Hematopoietic multipotent progenitor cell treated with erythropoietin and hydrocortisone succinate and interleukin-3 and kit ligand, for 17 days (in vitro differentiated cells): ENCODE data around the gene CC2D1A.

Source experiments
- DNase-seq: peaks from one replicate; pipeline ENCODE4 v3.0.0-alpha.2; 2015; ENCODE audit warnings: low spot score

The CC2D1A gene

GRCh38 chr19:13905634-13906520, at the start of gene CC2D1A, which contains the start of gene BRME1:
Gene CC2D1A, plus strand, starts transcription at chr19:13906201. Its CDS starts 241 bp downstream, at chr19:13906442.
Gene BRME1, minus strand, starts transcription at chr19:13906117. Its CDS starts 1,225 bp downstream, at chr19:13904892.
- peak; percentile 89 for DNase-seq

GRCh38 chr19:13856497-13856896, 49.5 kb upstream of the CC2D1A start:
- peak; percentile 27 for DNase-seq

DNA sequence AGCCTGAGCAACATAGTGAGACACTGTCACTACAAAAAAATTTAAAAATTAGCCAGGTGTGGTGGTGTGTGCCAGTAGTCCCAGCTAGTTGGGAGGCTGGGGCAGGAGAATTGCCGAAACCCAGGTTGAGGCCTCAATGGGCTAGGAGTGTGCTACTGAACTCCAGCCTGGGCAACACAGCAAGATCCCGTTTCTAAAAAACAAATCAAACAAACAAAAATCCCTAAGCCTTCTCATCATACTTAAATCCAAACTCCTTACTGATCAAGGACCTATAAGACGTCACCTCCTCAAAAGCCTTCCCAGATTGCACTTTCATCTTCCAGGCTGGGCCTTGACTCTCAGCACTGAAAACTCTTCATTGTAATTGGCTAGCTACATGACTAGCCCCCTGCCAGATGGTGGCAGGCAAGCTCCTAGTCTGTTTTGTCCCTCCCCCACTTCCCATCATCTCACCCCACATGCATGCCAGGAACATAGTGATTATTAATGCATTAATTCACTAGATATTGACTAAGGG, 46.6 kb upstream of the CC2D1A start:
- no peak for DNase-seq

GRCh38 chr19:13860679-13861391, 45.2 kb upstream of the CC2D1A start:
- no peak for DNase-seq

DNA sequence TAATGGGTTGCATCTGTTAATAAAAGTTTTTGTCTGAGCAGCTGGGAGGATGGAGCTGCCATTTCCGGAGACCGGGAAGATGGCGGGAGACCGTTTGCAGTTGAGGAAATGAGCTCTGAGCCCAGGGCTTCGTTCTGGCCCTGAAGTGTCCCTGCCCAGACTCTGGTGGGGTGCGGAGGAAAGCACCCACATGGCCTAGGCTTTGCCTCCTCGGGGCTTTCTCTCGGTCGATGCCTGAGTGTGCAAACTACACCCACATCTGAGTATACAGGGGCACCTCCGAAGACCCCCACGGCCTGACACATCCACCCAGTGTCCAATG, 44.6 kb upstream of the CC2D1A start:
- no peak for DNase-seq

GRCh38 chr19:13861714-13862531, 44.1 kb upstream of the CC2D1A start:
- peak; percentile 90 for DNase-seq

DNA sequence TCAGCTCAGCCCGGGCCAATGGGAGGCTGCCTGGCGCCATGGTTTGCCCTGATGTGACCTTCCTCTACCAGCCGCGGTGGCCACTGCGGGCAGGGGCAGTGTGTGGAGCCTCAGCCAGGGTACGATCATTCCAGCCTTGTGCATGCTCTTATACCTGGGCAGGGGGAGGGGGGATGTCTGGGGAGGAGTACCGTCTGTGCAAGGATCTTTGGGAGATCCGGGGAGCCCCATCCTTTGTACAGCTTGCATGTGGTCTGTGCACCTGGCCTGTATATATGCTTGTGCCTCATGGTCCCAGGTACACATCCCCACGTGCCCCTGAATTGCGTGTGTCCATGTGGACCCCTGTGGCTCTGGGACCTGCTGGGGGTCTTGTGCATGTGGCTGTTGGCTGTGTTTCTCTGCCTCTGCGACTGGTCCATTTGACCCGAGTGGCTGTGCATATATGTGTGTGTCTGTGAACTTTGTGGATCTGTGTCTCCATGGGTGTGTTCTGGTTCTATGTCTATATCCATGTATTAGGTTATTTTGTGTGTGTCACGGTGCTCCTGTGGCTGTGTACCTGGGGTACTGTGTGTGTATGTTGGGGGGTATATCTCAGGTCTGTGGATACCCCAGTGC, 41.8 kb upstream of the CC2D1A start:
- no peak for DNase-seq

DNA sequence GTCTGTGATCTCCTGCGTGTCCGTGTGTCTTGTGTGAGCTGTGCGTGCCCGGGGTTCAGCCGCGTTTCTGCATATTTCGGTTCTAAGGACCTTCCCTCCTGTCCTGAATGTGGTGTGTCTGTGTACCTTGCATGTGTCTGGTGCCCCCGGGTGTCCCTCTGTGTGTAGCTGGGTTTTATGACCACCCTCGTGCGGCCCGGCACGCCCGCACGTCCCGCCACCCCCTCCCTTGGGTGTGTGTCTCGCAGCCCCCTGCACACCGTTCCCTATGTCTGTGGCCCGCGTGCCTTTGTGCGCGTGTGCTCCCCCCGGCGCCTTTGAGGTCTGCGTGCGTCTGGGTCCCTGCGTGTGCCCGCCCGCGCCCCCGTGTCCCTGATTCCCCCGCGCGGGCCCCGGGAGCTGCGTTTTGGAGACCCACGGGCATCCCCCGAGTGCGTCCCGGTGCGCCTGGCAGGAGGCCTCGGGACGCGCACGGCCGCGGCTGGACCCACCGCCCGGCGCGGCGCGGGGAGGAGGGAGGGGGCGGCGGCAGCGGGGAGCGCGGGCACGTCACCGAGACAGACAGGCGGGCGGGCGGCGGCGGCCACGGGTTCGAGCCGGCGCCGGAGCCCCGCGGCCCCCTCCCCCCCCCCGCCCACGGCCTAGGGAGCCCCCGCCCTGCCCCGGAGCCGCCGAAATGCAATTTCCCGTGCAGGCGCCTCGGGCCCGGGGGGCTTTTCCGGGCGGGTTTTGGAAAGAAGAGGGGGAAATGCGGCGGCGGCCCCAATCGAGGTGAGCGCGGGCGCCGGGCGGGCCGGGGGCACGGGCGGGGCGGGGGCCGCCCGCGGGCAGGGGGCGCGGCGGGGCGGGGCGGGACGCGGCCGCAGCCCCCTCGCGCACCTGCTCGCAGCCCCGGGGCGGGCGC, 41.1 kb upstream of the CC2D1A start:
- no peak for DNase-seq

DNA sequence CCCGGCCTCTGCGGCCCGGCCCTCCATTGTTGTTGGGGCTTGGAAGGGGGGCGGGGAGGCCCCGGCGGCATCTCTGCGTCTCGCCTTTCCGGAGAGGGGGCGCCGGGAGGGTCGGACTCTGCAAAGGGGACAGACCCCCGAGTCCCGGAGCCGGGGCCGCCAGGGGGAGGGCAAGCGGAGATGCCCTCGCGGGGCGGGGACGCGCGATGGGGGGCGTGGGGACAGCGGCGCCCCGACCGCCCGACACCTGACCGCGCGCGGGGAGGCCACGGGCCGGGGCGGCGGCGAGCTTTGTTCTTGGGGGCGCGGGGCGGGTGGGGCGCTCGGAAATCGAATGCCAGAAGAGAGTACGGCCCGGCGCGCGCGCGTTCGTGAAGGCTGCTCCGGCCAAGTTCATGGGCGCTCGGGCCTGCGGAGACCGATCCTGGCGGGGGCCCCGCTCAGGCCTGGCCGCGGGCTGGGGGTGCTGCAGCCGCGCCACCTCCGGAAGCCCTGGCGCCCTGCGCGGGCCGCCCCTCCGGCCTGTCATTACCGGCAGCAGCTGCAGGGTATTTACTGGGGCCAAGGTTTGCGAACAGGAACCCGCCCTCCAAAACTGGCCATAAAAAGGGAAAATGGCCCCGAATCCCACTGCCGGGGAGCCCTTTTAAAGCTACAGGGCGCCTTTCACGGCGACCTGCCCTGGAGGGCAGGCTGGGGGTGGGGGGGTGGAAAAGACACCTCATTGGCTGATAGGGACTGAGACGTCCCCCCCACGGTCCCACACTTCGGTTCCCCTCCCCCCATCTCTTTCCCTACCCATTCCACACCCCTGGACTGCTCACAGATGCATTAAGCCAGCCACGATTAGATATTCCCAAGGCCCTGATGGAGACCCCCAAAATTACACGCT, 40.2 kb upstream of the CC2D1A start:
- no peak for DNase-seq

GRCh38 chr19:13866463-13867046, 39.4 kb upstream of the CC2D1A start:
- no peak for DNase-seq

GRCh38 chr19:13868663-13869062, 37.3 kb upstream of the CC2D1A start:
- no peak for DNase-seq

DNA sequence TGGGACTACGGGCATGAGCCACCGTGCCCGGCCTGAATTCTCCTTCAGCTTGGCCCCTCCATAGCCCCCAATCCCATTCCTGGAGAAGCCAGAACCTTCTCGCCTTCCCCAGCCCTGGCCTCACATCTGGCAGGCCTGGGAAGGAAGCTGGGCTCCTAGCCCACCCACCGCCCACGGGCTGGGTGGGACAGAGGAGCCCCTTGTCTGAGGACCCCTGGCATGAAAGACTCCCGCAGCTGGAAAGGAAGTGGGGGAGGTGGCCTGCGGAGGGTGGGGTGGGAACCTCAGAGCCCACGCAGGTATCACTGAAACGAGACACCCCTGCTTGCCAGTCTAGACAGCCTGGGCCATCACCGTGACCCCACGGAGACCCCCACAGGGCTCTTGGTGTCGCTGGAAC, 36.7 kb upstream of the CC2D1A start:
- DNase-seq = no peak

GRCh38 chr19:13870873-13871272, 35.1 kb upstream of the CC2D1A start:
- DNase-seq = no peak

GRCh38 chr19:13872339-13872694, 33.7 kb upstream of the CC2D1A start:
- no peak for DNase-seq

GRCh38 chr19:13872695-13873389, 33.2 kb upstream of the CC2D1A start:
- no peak for DNase-seq

DNA sequence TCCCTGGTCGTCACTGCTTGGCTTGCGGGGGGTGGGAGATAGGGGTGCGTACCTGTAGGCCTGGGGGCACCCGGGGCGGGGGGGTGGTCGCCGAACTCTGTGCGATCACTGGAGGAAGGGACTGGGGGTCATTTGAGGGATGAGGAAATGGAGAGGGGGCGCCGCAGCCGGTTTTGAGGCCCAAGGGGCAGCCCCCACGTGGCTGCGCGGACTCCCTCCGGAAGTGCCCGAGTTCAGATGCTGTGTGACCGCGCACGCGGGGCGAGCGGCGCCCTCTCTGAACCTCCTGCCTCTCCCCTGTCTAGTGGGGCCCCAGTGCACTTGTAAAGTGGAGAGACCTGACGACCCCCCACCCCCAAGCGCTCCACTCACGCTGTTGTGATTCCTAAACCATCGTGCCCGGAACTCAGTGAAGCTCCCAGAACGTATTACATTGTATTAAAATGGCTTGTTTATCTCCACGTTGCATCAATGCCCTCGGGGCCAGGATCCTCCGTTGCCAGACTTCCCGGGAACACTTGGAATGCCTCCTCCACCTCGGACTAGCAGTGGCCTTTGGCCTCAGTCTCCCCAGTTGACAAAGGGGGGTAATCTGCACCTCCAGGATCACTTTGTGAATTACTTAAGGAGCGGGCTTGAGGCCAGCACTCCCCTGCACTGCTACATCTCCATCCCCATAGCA, 32.0 kb upstream of the CC2D1A start:
- no peak for DNase-seq

DNA sequence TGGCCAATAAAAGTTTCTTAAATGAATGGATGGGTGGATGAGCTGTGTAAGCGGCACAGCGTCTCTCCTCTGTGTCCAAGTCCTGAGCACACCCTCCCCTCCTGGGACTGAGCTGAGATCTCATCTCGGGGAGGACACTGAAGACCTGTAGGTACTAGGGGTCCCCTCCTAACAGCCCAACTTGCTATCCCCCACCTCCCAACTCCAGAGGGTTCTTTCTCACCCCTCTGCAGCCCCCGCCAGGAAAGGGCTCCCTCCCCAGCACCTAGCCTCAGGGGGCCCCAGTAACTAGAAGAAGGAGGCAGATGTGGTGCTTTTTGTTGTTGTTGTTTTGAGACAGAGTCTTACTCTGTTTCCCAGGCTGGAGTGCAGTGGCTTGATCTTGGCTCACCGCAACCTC, 30.2 kb upstream of the CC2D1A start:
- DNase-seq = no peak

DNA sequence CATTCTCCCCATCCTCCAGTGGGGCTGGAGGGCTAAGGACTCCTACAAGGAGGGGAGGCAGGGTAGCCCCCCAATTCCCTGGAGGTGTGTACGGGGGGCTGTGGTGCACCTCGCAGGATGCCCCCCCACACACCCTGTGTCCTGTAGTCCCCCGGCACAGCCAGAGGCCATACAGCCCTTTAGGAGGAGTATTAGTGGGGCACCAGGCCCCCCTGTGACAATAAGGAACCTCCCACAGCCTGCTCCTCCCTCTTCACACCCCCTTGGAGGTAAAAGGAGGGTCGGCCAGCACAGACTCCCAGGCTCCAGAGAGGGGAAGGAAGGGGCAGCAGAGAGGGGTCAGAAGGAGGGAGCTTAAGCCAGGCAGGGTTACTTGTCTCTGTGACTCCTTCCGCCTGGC, 29.2 kb upstream of the CC2D1A start, which contains the start of gene NANOS3:
Gene NANOS3 (plus strand): TSS at position 301 of the 400 bp plus-strand sequence. CDS start 115 bp downstream, outside the sequence.
- DNase-seq = no peak
